Colonic mucosa (tissue), 4 donors: Measurements from ENCODE around the gene PLCB1. TPM values are rescaled to one million over a fixed set of nuclear protein-coding genes. Genes with fewer than 3 reads are reported as not detected.

ENCODE experiments used
- DNase-seq: peaks from one replicate; pipeline ENCODE4 v3.0.0-alpha.2; 2020
- H3K27ac ChIP-seq: fragments of 200-600 bp; one replicate; pipeline ENCODE4 v1.8.0; 2021
- H3K27me3 ChIP-seq: fragments of 200-600 bp; one replicate; pipeline ENCODE4 v1.8.0; 2021
- H3K36me3 ChIP-seq: fragments of 200-600 bp; one replicate; pipeline ENCODE4 v1.8.0; 2021
- H3K4me1 ChIP-seq: fragments of 200-600 bp; one replicate; pipeline ENCODE4 v1.8.0; 2021; ENCODE audit warnings: mild to moderate bottlenecking
- H3K4me3 ChIP-seq: fragments of 200-600 bp; one replicate; pipeline ENCODE4 v1.8.0; 2021
- H3K9ac ChIP-seq, 2 donors: one replicate each; pipeline ENCODE4 v1.7.0; 2013; ENCODE audit warnings: control low read depth in 2 of 2, low read depth in 2 of 2, low read length in 2 of 2
- H3K9me3 ChIP-seq: fragments of 200-600 bp; one replicate; pipeline ENCODE4 v1.8.0; 2021
- intact Hi-C: fragments of 100-400 bp; cut with DNase I; formaldehyde crosslinking; loops from one replicate; pipeline ENCODE4 v1.14.1; 2022
- total RNA-seq, 2 donors: library from RNA; stranded (reverse); fragmentation: NEBNext Ultra II Directional in 1 of 2; extraction: Animal tissue kit (Norgen Biotek cat#: 25700) in 1 of 2; gene quantifications; one replicate each; pipeline ENCODE4 v1.2.1, GENCODE V29; 2021
- TF ChIP-seq, protein P1 (sequence below): fragments of 200-600 bp; IDR thresholded peaks from one replicate; pipeline ENCODE4 v1.8.0; 2022; ENCODE audit warnings: antibody characterized with exemption, mild to moderate bottlenecking
- donor health status: healthy.
- donor health status: DM: no; HTN: no; CAD: no.
- donor health status: DM: no; HTN: no; CAD: no.

Gene PLCB1
- total RNA-seq, 2 donors from 2014 or later: 8.3 to 9.6 TPM

DNA sequence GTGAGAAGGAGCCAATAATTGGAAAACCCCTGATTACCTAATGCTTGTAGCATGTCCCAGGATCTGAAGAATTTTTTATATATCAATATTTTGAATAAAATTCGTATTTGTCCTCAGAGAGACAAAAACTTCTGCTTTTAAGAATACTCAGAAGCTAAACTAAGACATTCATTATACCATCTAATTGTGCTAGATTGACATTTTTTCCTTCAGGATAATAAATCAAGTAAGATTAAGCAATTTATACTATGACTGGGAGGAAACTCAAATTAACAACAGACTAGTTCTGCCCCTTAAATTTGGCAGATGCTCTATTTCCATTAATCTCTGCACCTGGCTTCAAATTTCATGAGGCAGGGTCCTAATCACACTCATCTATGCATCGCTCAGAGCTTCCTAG, 291.4 kb downstream of the PLCB1 start:
- TF ChIP-seq, protein P1, sequence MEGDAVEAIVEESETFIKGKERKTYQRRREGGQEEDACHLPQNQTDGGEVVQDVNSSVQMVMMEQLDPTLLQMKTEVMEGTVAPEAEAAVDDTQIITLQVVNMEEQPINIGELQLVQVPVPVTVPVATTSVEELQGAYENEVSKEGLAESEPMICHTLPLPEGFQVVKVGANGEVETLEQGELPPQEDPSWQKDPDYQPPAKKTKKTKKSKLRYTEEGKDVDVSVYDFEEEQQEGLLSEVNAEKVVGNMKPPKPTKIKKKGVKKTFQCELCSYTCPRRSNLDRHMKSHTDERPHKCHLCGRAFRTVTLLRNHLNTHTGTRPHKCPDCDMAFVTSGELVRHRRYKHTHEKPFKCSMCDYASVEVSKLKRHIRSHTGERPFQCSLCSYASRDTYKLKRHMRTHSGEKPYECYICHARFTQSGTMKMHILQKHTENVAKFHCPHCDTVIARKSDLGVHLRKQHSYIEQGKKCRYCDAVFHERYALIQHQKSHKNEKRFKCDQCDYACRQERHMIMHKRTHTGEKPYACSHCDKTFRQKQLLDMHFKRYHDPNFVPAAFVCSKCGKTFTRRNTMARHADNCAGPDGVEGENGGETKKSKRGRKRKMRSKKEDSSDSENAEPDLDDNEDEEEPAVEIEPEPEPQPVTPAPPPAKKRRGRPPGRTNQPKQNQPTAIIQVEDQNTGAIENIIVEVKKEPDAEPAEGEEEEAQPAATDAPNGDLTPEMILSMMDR: no peak
- no peaks in the 10 kb centered on the region for H3K9me3 ChIP-seq
- H3K4me1 ChIP-seq: no peaks in the 10 kb centered on the region
- intact Hi-C loops: no loop called here
- H3K9ac ChIP-seq: no peak overlapping the region
- DNase-seq: no peak
- no peak overlapping the region for H3K4me3 ChIP-seq
- no peak overlapping the region for H3K27ac ChIP-seq
- H3K36me3 ChIP-seq: no peaks in the 10 kb centered on the region
- H3K27me3 ChIP-seq: no peaks in the 10 kb centered on the region

DNA sequence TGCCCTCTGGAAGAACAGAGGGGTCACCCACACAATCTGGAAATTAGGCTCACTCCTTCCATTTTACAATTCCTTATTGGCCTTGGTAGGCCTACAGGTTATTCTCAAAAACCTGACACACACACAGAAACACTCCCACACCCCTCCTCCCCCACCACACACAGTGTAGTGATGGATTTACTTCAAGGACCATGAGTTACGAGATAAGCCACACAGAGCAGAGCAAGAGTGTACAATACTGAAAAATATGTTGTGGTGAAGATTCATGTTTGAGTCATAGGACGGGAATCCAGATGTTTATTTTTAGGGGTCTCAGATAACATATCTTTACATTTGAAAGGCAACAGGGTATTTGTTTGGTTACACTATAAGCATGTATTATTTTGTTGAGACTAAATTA, 291.9 kb downstream of the PLCB1 start:
- Histone ChIP-seq H3K27me3 (no peaks in the 10 kb centered on the region), H3K9me3 (no peaks in the 10 kb centered on the region), H3K27ac (no peak overlapping the region), H3K4me1 (no peaks in the 10 kb centered on the region), H3K9ac (no peak overlapping the region), H3K36me3 (no peaks in the 10 kb centered on the region), H3K4me3 (no peak overlapping the region)
- DNase-seq: no peak
- TF ChIP-seq, protein P1: no peak
- intact Hi-C loops: no loop called here

- no peak for DNase-seq
- H3K36me3 ChIP-seq: no peaks in the 10 kb centered on the region
- H3K9me3 ChIP-seq: no peaks in the 10 kb centered on the region
- H3K9ac ChIP-seq: no peak overlapping the region
- H3K27ac ChIP-seq: no peak overlapping the region
- intact Hi-C loops: no loop called here
- H3K27me3 ChIP-seq: no peaks in the 10 kb centered on the region
- no peak overlapping the region for H3K4me3 ChIP-seq
- TF ChIP-seq, protein P1: no peak
- H3K4me1 ChIP-seq: no peaks in the 10 kb centered on the region
Measured at GRCh38 chr20:8425016-8425415, 292.9 kb downstream of the PLCB1 start.

- H3K9me3 ChIP-seq: no peaks in the 10 kb centered on the region
- H3K4me1 ChIP-seq: no peaks in the 10 kb centered on the region
- no peak overlapping the region for H3K4me3 ChIP-seq
- H3K27ac ChIP-seq: no peak overlapping the region
- TF ChIP-seq, protein P1: no peak
- H3K36me3 ChIP-seq: no peaks in the 10 kb centered on the region
- no peaks in the 10 kb centered on the region for H3K27me3 ChIP-seq
- no peak for DNase-seq
- no peak overlapping the region for H3K9ac ChIP-seq
- intact Hi-C loops: no loop called here
Measured at GRCh38 chr20:8425802-8426201, 293.7 kb downstream of the PLCB1 start.

DNA sequence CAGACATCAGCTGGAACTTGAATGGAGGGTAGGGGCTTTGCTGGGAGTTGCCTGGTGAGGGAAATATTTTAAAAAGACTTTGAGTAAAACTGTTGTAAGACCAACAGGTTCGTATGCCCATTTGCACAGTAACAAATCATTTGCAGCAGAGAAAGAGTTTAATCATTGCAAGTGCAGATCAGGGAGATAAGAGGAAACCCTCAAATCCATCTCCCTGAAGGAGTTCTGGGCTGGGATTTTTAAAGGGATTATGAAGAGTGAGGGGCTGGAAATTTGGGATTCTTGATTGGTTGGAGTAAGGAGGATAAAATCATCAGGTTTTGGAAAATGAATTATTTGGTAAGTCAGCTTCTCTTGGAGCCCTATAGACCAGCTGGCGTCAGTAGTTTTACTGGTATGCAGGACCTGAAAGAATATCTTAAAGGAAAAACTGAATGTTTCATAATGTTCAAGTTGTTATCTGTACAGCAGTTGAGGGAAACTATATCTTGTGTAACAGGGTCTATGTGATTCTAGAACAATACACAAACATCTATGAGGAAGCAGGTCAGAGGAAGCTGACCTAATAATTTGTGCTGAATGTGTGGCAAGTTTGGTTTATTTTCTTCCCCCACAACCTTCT, 295.5 kb downstream of the PLCB1 start:
- DNase-seq: no peak
- intact Hi-C loops: no loop called here
- Histone ChIP-seq H3K27me3 (no peaks in the 10 kb centered on the region), H3K27ac (no peak overlapping the region), H3K4me1 (no peaks in the 10 kb centered on the region), H3K9me3 (no peaks in the 10 kb centered on the region), H3K9ac (no peak overlapping the region), H3K36me3 (no peaks in the 10 kb centered on the region), H3K4me3 (no peak overlapping the region)
- TF ChIP-seq, protein P1: no peak
